ENCODE measurements around the gene BRME1. TPM values are rescaled to one million over a fixed set of nuclear protein-coding genes. Genes with fewer than 3 reads are reported as not detected.

The BRME1 gene
- polyA plus RNA-seq, 1 donor (not counting 4 experiments of a cell fraction or from before 2014, with no cell fraction given) = 0.22 TPM

DNA sequence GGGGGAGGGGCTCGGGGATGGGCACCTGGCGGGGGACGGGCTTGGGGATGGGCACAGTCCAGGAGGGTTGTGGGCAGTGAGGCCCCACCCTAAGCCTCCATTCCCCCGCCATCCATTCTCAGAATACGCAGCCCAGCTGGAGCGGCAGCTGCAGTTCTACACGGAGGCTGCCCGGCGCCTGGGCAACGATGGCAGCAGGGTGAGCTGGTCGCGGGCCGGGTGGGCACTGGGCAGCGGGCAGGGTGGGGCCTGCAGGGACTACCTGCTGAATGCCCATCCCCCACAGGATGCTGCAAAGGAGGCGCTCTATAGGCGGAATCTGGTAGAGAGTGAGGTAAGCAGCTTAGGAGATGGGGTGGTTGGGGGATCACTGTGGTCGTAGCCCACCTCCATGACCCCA is 24.0 kb upstream of the BRME1 start:
- FAIRE-seq (no peak), DNase-seq (ENCODE audit: low read depth, low spot score) (no peak)
- no peaks in the 10 kb centered on the region for H3K9me3 ChIP-seq (ENCODE audit: control insufficient read depth, low read depth, low read length)
- no peaks in the 10 kb centered on the region for H4K20me1 ChIP-seq (ENCODE audit: control insufficient read depth, extremely low read depth, insufficient read depth, low read length)
- no peak overlapping the region for H3K27ac ChIP-seq (ENCODE audit: control insufficient read depth, insufficient read depth, low read length)
- peaks cover 8 to 15% of the 10 kb centered on the region in 2 experiments for H3K36me3 ChIP-seq (ENCODE audit: control insufficient read depth in 2 of 2, extremely low read depth in 1 of 2, insufficient read depth in 2 of 2, low read length in 2 of 2)
- no peak overlapping the region for H2AFZ ChIP-seq (ENCODE audit: control insufficient read depth, low read length)
- no peak for TF ChIP-seq CTCF (optimal IDR thresholded peaks at IDR 0.05 in 1 of 3, IDR thresholded peaks at IDR 0.05 in 1 of 3, conservative IDR thresholded peaks at IDR 0.05 in 1 of 3; ENCODE audit: extremely low read depth in 1 of 3, insufficient read depth in 2 of 3, low read length in 3 of 3)
- no peak for TF ChIP-seq EZH2 (IDR thresholded peaks at IDR 0.05; ENCODE audit: low read length)
- H3K9me1 ChIP-seq (ENCODE audit: control insufficient read depth, extremely low read depth, insufficient read depth, low read length) = no peaks in the 10 kb centered on the region
- peaks cover 5% of the 10 kb centered on the region for H3K27me3 ChIP-seq (ENCODE audit: control insufficient read depth, extremely low read depth, insufficient read depth, low read length)
- no peak overlapping the region for H3K4me2 ChIP-seq (ENCODE audit: control insufficient read depth, extremely low read depth, insufficient read depth, low read depth, low read length)
- dilution Hi-C loops (cut with MboI; ENCODE audit: extremely low pct_ligation_motif_present, low sequenced_read_pairs) = no loop called here
- H3K4me3 ChIP-seq (ENCODE audit: control insufficient read depth in 2 of 3, extremely low read depth in 1 of 3, insufficient read depth in 2 of 3, low read depth in 1 of 3, low read length in 3 of 3) = no peak overlapping the region
- H3K79me2 ChIP-seq (ENCODE audit: control insufficient read depth, insufficient read depth, low read length) = no peaks in the 10 kb centered on the region
- H3K9ac ChIP-seq (ENCODE audit: control insufficient read depth, extremely low read depth, insufficient read depth, low read length) = no peak overlapping the region
- peaks cover 3% of the 10 kb centered on the region for H3K4me1 ChIP-seq (ENCODE audit: control insufficient read depth, extremely low read depth, insufficient read depth, low read length)

DNA sequence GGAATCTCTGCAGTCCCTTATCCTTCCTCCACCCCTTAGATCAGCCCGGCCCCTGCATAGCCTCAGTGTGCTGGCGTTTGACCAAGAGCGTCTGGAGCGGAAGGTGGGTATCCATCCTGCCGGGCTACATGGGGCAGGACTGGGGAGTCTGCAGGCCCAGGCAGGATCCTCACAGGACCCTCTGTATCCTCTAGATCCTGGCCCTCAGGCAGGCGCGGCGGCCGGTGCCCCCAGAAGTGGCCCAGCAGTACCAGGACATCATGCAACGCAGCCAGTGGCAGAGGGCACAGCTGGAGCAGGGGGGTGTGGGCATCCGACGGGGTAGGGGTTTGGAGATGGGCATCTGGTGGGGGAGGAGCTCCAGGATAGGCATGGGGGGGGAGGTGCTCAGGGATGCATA is 23.4 kb upstream of the BRME1 start:
- dilution Hi-C loops (cut with MboI; ENCODE audit: extremely low pct_ligation_motif_present, low sequenced_read_pairs) = no loop called here

More for the DNA sequence above, 23.4 kb upstream of the BRME1 start:
- no peak overlapping the region for H3K4me3 ChIP-seq (ENCODE audit: control insufficient read depth in 2 of 3, extremely low read depth in 1 of 3, insufficient read depth in 2 of 3, low read depth in 1 of 3, low read length in 3 of 3)
- no peak overlapping the region for H3K9ac ChIP-seq (ENCODE audit: control insufficient read depth, extremely low read depth, insufficient read depth, low read length)
- H4K20me1 ChIP-seq (ENCODE audit: control insufficient read depth, extremely low read depth, insufficient read depth, low read length) = no peaks in the 10 kb centered on the region
- peaks cover 4% of the 10 kb centered on the region for H3K27me3 ChIP-seq (ENCODE audit: control insufficient read depth, extremely low read depth, insufficient read depth, low read length)
- H3K27ac ChIP-seq (ENCODE audit: control insufficient read depth, insufficient read depth, low read length) = no peak overlapping the region
- no peaks in the 10 kb centered on the region for H3K9me3 ChIP-seq (ENCODE audit: control insufficient read depth, low read depth, low read length)
- H3K4me2 ChIP-seq (ENCODE audit: control insufficient read depth, extremely low read depth, insufficient read depth, low read depth, low read length) = no peak overlapping the region
- DNase-seq (ENCODE audit: low read depth, low spot score) (no peak), FAIRE-seq (no peak)
- H3K9me1 ChIP-seq (ENCODE audit: control insufficient read depth, extremely low read depth, insufficient read depth, low read length) = no peaks in the 10 kb centered on the region
- peaks cover 11 to 15% of the 10 kb centered on the region in 2 experiments for H3K36me3 ChIP-seq (ENCODE audit: control insufficient read depth in 2 of 2, extremely low read depth in 1 of 2, insufficient read depth in 2 of 2, low read length in 2 of 2)
- H2AFZ ChIP-seq (ENCODE audit: control insufficient read depth, low read length) = no peak overlapping the region
- H3K79me2 ChIP-seq (ENCODE audit: control insufficient read depth, insufficient read depth, low read length) = no peaks in the 10 kb centered on the region
- peaks cover 3% of the 10 kb centered on the region for H3K4me1 ChIP-seq (ENCODE audit: control insufficient read depth, extremely low read depth, insufficient read depth, low read length)
- no peak for TF ChIP-seq CTCF (optimal IDR thresholded peaks at IDR 0.05 in 1 of 3, IDR thresholded peaks at IDR 0.05 in 1 of 3, conservative IDR thresholded peaks at IDR 0.05 in 1 of 3; ENCODE audit: extremely low read depth in 1 of 3, insufficient read depth in 2 of 3, low read length in 3 of 3)
- TF ChIP-seq EZH2 (IDR thresholded peaks at IDR 0.05; ENCODE audit: low read length) = no peak
